ENCODE results near the gene ZNF513. TPM values are rescaled to one million over a fixed set of nuclear protein-coding genes. Genes with fewer than 3 reads are reported as not detected.
"Not testable (repeated sequence)": the region's sequence is repeated elsewhere in the genome, so short reads cannot be mapped to it uniquely, and the experiment has no call there.

ZNF513 gene, protein sequence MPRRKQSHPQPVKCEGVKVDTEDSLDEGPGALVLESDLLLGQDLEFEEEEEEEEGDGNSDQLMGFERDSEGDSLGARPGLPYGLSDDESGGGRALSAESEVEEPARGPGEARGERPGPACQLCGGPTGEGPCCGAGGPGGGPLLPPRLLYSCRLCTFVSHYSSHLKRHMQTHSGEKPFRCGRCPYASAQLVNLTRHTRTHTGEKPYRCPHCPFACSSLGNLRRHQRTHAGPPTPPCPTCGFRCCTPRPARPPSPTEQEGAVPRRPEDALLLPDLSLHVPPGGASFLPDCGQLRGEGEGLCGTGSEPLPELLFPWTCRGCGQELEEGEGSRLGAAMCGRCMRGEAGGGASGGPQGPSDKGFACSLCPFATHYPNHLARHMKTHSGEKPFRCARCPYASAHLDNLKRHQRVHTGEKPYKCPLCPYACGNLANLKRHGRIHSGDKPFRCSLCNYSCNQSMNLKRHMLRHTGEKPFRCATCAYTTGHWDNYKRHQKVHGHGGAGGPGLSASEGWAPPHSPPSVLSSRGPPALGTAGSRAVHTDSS
- total RNA-seq (ENCODE audit: low replicate concordance), result 7.3 and 19.2 TPM in 2 replicates

GRCh38 chr2:27380626-27381545 lies at the start of gene ZNF513:
Gene ZNF513 (minus strand): TSS chr2:27380734. CDS start chr2:27380526, 208 bp downstream.
- DNase-seq (ENCODE audit: low read depth), result peak; percentile 93

GRCh38 chr2:27428978-27429541 lies 48.5 kb upstream of the ZNF513 start:
- H3K4me3 ChIP-seq (ENCODE audit: low read depth, low read length), result peak overlapping the region; percentile 83
- no peak for TF ChIP-seq CTCF (IDR thresholded peaks at IDR 0.05; ENCODE audit: insufficient read depth, low read length)
- DNase-seq (ENCODE audit: low read depth), result peak; percentile 76

More at GRCh38 chr2:27380626-27381545, at the start of gene ZNF513:
- H3K4me3 ChIP-seq (ENCODE audit: low read depth, low read length), result peak within 1 kb of the TSS; percentile 88
- no peak for TF ChIP-seq CTCF (IDR thresholded peaks at IDR 0.05; ENCODE audit: insufficient read depth, low read length)

DNA sequence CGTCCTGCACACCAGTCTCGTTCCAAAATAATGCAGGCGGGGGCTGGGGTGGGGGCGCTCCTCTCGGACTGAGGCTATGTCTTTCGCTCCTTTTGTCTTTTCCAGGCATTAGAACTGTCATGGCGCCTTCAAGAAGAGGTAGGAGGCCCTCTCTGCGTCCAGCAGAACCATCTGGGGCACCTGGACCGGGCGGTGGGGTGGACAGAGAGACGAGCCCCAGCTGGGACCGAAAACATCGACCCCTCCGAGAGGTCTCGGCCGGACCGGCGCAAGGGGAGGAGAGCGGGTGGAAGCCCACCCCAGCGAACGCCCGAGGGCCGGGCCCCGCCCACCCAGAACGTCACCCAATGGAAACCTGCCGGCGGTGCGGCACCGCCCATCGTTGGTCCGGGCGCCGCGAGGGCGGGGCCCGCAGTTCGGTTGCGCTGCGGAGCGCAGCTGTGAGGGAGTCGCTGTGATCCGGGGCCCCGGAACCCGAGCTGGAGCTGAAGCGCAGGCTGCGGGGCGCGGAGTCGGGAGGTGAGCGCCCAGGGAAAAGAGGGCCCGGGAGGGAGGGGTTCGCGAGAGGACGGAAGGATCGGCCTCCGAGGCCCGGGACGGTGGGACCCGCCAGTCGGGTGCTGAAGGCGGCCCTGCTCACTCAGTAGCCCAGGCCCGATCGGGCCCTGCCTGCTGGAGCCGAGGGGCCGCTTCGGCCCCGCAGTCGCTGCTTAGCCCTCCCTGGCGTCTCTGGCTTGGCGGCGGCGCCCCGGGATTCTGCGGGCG lies 47.9 kb upstream of the ZNF513 start, which contains the start of gene NRBP1:
NRBP1 (plus strand) TSS at position 419 of the 765 bp plus-strand sequence. CDS start 4,643 bp downstream, outside the sequence.
- no peak for TF ChIP-seq CTCF (IDR thresholded peaks at IDR 0.05; ENCODE audit: insufficient read depth, low read length)
- peak within 1 kb of the TSS; percentile 83 for H3K4me3 ChIP-seq (ENCODE audit: low read depth, low read length)
- DNase-seq (ENCODE audit: low read depth), result peak; percentile 84

- TF ChIP-seq CTCF (IDR thresholded peaks at IDR 0.05; ENCODE audit: insufficient read depth, low read length), result no peak
- H3K4me3 ChIP-seq (ENCODE audit: low read depth, low read length), result peak overlapping the region; percentile 83
- no peak for DNase-seq (ENCODE audit: low read depth)
Measured at GRCh38 chr2:27427863-27428212, 47.3 kb upstream of the ZNF513 start.

- not testable (repeated sequence) for DNase-seq (ENCODE audit: low read depth); H3K4me3 ChIP-seq (ENCODE audit: low read depth, low read length)
Measured at GRCh38 chr2:27425039-27425438, 44.5 kb upstream of the ZNF513 start.

- no peak for TF ChIP-seq CTCF (IDR thresholded peaks at IDR 0.05; ENCODE audit: insufficient read depth, low read length)
- no peak overlapping the region for H3K4me3 ChIP-seq (ENCODE audit: low read depth, low read length)
- DNase-seq (ENCODE audit: low read depth), result no peak
Measured at GRCh38 chr2:27422958-27423357, 42.4 kb upstream of the ZNF513 start.
